ENCODE results near the gene SMU1. TPM values are rescaled to one million over a fixed set of nuclear protein-coding genes. Genes with fewer than 3 reads are reported as not detected.
A peak's percentile ranks its signal among the peaks of the same experiment; 100 is the strongest.

The SMU1 gene
- total RNA-seq, 1 experiment from 2014 or later, result 30.3 TPM

GRCh38 chr9:33101104-33101951 lies 24.9 kb upstream of the SMU1 start:
- peaks cover 4% of the 10 kb centered on the region; the same call in 1 of the 2 replicates for H3K4me1 ChIP-seq (ENCODE audit: control insufficient read depth, insufficient read depth, low read length)
- in situ Hi-C loops (cut with HindIII; ENCODE audit: low pct_unique_long_range_greater_than_20kb, low sequenced_read_pairs), result no loop called here
- ATAC-seq (peak; percentile 76), DNase-seq (ENCODE audit: low read depth, low spot score) (no peak)
- no peak for TF ChIP-seq REST (IDR thresholded peaks at IDR 0.05; ENCODE audit: insufficient read depth in 1 of 2, low read depth in 2 of 2, low read length in 1 of 2)
- no peak for TF ChIP-seq CTCF (IDR thresholded peaks at IDR 0.05)
- no peak for TF ChIP-seq SIN3A (IDR thresholded peaks at IDR 0.05; ENCODE audit: borderline replicate concordance, insufficient read depth, low read depth, low read length)
- TF ChIP-seq POLR2AphosphoS5 (IDR thresholded peaks at IDR 0.05; ENCODE audit: low read depth, low read length), result no peak
- TF ChIP-seq TCF7L2 (IDR thresholded peaks at IDR 0.05; ENCODE audit: low read depth, low read length), result no peak
- H3K4me3 ChIP-seq (ENCODE audit: low read depth in 2 of 2, low read length in 2 of 2), result no peak overlapping the region
- ChIA-PET CTCF (no interaction called here), POLR2A (no interaction called here)
- H3K9me3 ChIP-seq (ENCODE audit: control insufficient read depth, insufficient read depth, low read depth, low read length), result no peaks in the 10 kb centered on the region
- no peaks in the 10 kb centered on the region for H3K27me3 ChIP-seq (ENCODE audit: control insufficient read depth, insufficient read depth, low read length)
- intact Hi-C loops (cut with micrococcal nuclease; ENCODE audit: unreplicated experiment), result no loop called here
- no peak overlapping the region for H3K27ac ChIP-seq (ENCODE audit: low read length)
- H3K36me3 ChIP-seq (ENCODE audit: control insufficient read depth, insufficient read depth, low read length), result no peaks in the 10 kb centered on the region
- no TSS peak for BruUV-seq (replicated peaks)

- POLR2A ChIA-PET, result no interaction called here
- Histone ChIP-seq H3K4me3 (ENCODE audit: low read depth in 2 of 2, low read length in 2 of 2) (no peak overlapping the region), H3K27me3 (ENCODE audit: control insufficient read depth, insufficient read depth, low read length) (no peaks in the 10 kb centered on the region), H3K9me3 (ENCODE audit: control insufficient read depth, insufficient read depth, low read depth, low read length) (no peaks in the 10 kb centered on the region), H3K36me3 (ENCODE audit: control insufficient read depth, insufficient read depth, low read length) (no peaks in the 10 kb centered on the region), H3K27ac (ENCODE audit: low read length) (no peak overlapping the region), H3K4me1 (ENCODE audit: control insufficient read depth, insufficient read depth, low read length) (peaks cover 4% of the 10 kb centered on the region; the same call in 1 of the 2 replicates)
- CTCF ChIA-PET, result no interaction called here
- no TSS peak for BruUV-seq (replicated peaks)
- DNase-seq (ENCODE audit: low read depth, low spot score) (no peak), ATAC-seq (no peak)
- in situ Hi-C loops (cut with HindIII; ENCODE audit: low pct_unique_long_range_greater_than_20kb, low sequenced_read_pairs) (no loop called here), intact Hi-C loops (cut with micrococcal nuclease; ENCODE audit: unreplicated experiment) (no loop called here)
- TF ChIP-seq CTCF (IDR thresholded peaks at IDR 0.05) (no peak), POLR2AphosphoS5 (IDR thresholded peaks at IDR 0.05; ENCODE audit: low read depth, low read length) (no peak), REST (IDR thresholded peaks at IDR 0.05; ENCODE audit: insufficient read depth in 1 of 2, low read depth in 2 of 2, low read length in 1 of 2) (no peak), TCF7L2 (IDR thresholded peaks at IDR 0.05; ENCODE audit: low read depth, low read length) (no peak)
Measured at GRCh38 chr9:33099754-33100153, 23.3 kb upstream of the SMU1 start.

All from Panc1 (cell line).